Osteocyte (in vitro differentiated cells): ENCODE measurements around the gene C2orf76. TPM values are rescaled to one million over a fixed set of nuclear protein-coding genes. Genes with fewer than 3 reads are reported as not detected.

ENCODE experiments used
- DNase-seq: peaks from one replicate; pipeline ENCODE4 v3.0.0; 2021; ENCODE audit warnings: mixed read lengths; ENCODE audit not compliant: unreplicated experiment; ENCODE audit errors: extremely low spot score
- H3K27ac Mint-ChIP-seq: one replicate; pipeline ENCODE4 v1.8.0; 2021; ENCODE audit warnings: mild to moderate bottlenecking, mixed read lengths; ENCODE audit not compliant: unreplicated experiment
- H3K27me3 Mint-ChIP-seq: one replicate; pipeline ENCODE4 v1.8.0; 2021; ENCODE audit warnings: mixed read lengths; ENCODE audit not compliant: unreplicated experiment
- H3K36me3 Mint-ChIP-seq: one replicate; pipeline ENCODE4 v1.8.0; 2021; ENCODE audit warnings: mixed read lengths; ENCODE audit not compliant: unreplicated experiment
- H3K4me1 Mint-ChIP-seq: one replicate; pipeline ENCODE4 v1.8.0; 2021; ENCODE audit warnings: mixed read lengths; ENCODE audit not compliant: unreplicated experiment
- H3K4me3 Mint-ChIP-seq: one replicate; pipeline ENCODE4 v1.8.0; 2021; ENCODE audit warnings: mild to moderate bottlenecking, moderate library complexity, mixed read lengths; ENCODE audit not compliant: unreplicated experiment
- H3K9me3 Mint-ChIP-seq: one replicate; pipeline ENCODE4 v1.8.0; 2021; ENCODE audit warnings: mixed read lengths; ENCODE audit not compliant: unreplicated experiment
- total RNA-seq: library from RNA; stranded (reverse); gene quantifications from 2 replicates; pipeline ENCODE4 v1.2.1, GENCODE V29; 2021
- TF ChIP-seq, protein P1 (sequence below): fragments of 200-600 bp; sonication (generic); IDR thresholded peaks from 2 replicates; pipeline ENCODE4 v1.5.0; 2021; ENCODE audit warnings: antibody characterized with exemption, mild to moderate bottlenecking, moderate library complexity

The C2orf76 gene
- total RNA-seq, 1 donor from 2014 or later: 11.1 TPM

DNA sequence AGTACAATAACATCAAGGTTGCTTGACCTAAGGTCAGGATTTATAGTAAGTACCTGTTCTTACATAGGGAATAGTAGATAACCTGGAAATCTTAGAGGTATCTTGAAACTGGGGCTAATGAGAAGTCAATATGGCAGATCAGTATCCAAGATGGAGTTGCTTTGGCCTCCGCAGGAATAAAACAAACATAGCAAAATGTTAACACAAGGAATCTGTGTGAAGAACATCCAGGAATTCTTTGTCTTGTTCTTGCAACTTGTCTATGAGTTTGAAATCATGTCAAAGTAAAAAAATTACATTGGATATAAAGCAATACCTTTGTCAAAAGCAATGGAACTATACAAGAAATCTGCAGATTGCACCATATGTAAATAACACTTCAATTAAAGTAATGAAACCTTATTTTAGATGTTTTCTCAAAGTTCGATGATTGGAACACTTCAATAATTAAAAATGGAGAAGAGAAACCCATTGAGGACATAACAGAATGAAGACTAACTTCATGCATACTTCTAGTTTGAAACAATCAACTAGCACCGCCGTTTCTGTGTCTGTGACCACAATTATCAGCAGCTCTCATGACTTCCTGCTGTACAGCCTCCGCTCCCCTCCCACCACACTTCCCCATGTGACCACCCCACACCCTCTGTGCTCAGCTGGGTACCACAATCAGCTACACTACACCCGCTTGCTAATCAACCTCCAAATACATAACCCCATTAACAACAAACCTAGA, 27.6 kb downstream of the C2orf76 start:
- H3K27me3 Mint-ChIP-seq: no peaks in the 10 kb centered on the region
- TF ChIP-seq, protein P1, sequence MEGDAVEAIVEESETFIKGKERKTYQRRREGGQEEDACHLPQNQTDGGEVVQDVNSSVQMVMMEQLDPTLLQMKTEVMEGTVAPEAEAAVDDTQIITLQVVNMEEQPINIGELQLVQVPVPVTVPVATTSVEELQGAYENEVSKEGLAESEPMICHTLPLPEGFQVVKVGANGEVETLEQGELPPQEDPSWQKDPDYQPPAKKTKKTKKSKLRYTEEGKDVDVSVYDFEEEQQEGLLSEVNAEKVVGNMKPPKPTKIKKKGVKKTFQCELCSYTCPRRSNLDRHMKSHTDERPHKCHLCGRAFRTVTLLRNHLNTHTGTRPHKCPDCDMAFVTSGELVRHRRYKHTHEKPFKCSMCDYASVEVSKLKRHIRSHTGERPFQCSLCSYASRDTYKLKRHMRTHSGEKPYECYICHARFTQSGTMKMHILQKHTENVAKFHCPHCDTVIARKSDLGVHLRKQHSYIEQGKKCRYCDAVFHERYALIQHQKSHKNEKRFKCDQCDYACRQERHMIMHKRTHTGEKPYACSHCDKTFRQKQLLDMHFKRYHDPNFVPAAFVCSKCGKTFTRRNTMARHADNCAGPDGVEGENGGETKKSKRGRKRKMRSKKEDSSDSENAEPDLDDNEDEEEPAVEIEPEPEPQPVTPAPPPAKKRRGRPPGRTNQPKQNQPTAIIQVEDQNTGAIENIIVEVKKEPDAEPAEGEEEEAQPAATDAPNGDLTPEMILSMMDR: no peak
- H3K36me3 Mint-ChIP-seq: peaks cover 2% of the 10 kb centered on the region
- H3K4me3 Mint-ChIP-seq: no peak overlapping the region
- no peak for DNase-seq
- H3K4me1 Mint-ChIP-seq: no peaks in the 10 kb centered on the region
- H3K9me3 Mint-ChIP-seq: no peaks in the 10 kb centered on the region
- H3K27ac Mint-ChIP-seq: no peak overlapping the region

DNA sequence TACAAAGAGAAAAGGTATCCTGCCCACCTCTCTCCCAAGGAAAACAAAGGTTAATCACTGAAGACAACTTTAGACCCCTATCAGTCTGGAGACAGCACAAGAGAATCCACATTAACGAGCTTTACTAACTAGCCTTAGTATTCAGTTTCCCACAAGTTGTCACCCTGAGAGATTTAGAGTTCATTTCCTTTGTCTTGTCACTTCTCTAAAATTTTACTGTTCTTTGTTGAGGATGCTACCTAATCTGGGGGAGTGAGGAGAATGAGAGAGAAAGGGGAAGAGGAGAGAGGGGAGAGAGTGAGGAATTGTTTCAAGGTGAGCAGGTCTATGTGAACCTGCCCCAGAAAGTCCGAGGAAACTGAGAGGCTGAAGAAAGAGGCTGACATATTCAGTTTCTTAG, 28.4 kb downstream of the C2orf76 start:
- H3K27me3 Mint-ChIP-seq: no peaks in the 10 kb centered on the region
- TF ChIP-seq, protein P1: no peak
- peaks cover 5% of the 10 kb centered on the region for H3K36me3 Mint-ChIP-seq
- H3K9me3 Mint-ChIP-seq: no peaks in the 10 kb centered on the region
- no peak for DNase-seq
- no peak overlapping the region for H3K4me3 Mint-ChIP-seq
- no peaks in the 10 kb centered on the region for H3K4me1 Mint-ChIP-seq
- no peak overlapping the region for H3K27ac Mint-ChIP-seq

DNA sequence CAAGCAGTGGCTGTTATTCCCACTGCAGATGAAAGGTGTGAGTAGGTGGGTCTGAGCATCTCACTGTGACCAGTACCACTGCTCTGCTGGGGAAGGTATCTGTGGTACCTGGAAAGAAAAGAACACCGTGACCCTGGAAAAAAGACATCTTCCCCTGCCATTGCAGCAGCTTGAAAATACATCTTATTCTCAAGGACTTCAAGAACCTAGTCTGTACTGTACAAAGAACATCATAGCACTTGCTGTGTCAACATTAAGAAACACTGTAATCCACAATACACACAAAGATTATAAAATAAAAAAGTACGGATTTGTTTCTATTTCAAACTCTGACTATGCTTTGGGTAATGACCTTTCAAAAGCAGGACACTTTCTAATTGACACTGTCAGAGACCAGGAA, 28.9 kb downstream of the C2orf76 start:
- H3K27me3 Mint-ChIP-seq: no peaks in the 10 kb centered on the region
- DNase-seq: no peak
- H3K9me3 Mint-ChIP-seq: no peaks in the 10 kb centered on the region
- H3K36me3 Mint-ChIP-seq: peaks cover 5% of the 10 kb centered on the region
- no peaks in the 10 kb centered on the region for H3K4me1 Mint-ChIP-seq
- H3K4me3 Mint-ChIP-seq: no peak overlapping the region
- TF ChIP-seq, protein P1: no peak
- H3K27ac Mint-ChIP-seq: no peak overlapping the region

DNA sequence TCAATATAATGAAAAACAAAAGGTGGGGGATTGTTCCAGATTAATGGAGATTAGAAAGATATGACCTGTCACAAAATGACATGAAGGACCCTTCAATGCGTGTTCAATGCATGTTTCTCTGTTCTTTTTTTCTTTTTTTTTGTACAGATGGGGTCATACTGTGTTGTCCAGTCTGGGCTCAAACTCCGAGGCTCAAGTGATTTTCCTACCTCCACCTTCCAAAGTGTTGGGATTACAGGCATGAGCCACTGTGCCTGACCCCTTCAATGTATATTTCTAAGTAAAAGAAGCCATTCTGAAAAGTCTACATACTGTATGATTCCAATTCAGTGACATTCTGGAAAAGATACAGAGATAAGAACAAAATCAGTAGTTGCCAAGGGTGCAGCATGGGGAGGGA, 32.8 kb downstream of the C2orf76 start:
- DNase-seq: no peak
- H3K4me1 Mint-ChIP-seq: no peaks in the 10 kb centered on the region
- TF ChIP-seq, protein P1: no peak
- H3K36me3 Mint-ChIP-seq: peaks cover 9% of the 10 kb centered on the region
- no peak overlapping the region for H3K4me3 Mint-ChIP-seq
- no peaks in the 10 kb centered on the region for H3K9me3 Mint-ChIP-seq
- no peak overlapping the region for H3K27ac Mint-ChIP-seq
- no peaks in the 10 kb centered on the region for H3K27me3 Mint-ChIP-seq

DNA sequence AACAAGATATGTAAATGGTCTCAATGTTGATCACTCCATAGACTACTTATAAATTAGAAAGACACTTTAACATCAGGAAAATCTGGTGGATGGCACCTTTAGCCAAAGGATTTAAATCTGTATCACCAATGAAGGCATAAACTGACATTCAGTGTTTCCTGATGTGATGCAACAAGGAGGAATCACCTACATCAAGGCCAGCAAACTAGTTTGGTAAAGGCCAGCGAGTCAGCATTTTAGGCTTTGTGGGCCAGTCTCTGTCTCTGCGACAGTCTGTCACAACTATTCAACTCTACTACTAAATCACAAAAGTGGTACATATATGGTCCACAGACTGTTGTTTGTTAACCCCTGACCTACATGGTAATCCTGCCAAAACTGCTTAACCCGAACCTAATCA, 33.3 kb downstream of the C2orf76 start:
- no peaks in the 10 kb centered on the region for H3K9me3 Mint-ChIP-seq
- H3K36me3 Mint-ChIP-seq: peaks cover 9% of the 10 kb centered on the region
- TF ChIP-seq, protein P1: no peak
- H3K27ac Mint-ChIP-seq: no peak overlapping the region
- no peaks in the 10 kb centered on the region for H3K27me3 Mint-ChIP-seq
- DNase-seq: no peak
- H3K4me1 Mint-ChIP-seq: no peaks in the 10 kb centered on the region
- H3K4me3 Mint-ChIP-seq: no peak overlapping the region
